Measurements from ENCODE around the gene GSTT2B. TPM values are rescaled to one million over a fixed set of nuclear protein-coding genes. Genes with fewer than 3 reads are reported as not detected.
"Not testable (repeated sequence)": the region's sequence is repeated elsewhere in the genome, so short reads cannot be mapped to it uniquely, and the experiment has no call there.

GSTT2B gene
- total RNA-seq, 1 donor from 2014 or later: 9.8 TPM

DNA sequence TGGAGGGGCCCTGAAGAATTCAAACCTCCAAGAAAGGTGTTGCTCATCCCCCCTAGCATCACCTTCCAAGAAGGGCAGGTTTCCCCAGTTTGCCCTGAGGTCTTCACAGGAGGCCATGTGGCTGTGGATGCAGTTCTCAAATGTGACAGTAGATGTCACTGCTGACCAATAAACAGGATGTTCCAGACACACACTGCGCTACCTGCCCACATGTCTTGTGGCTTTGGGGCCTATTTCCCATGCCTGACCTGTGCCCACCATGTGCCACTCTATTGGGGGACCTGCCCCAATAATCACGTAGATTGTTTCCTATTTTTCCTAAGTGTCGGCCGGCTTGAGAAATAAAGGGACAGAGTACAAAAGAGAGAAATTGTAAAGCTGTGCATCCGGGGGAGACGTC is 23.4 kb upstream of the GSTT2B start:
- ATAC-seq: peak; percentile 56
- TF ChIP-seq, protein P1, sequence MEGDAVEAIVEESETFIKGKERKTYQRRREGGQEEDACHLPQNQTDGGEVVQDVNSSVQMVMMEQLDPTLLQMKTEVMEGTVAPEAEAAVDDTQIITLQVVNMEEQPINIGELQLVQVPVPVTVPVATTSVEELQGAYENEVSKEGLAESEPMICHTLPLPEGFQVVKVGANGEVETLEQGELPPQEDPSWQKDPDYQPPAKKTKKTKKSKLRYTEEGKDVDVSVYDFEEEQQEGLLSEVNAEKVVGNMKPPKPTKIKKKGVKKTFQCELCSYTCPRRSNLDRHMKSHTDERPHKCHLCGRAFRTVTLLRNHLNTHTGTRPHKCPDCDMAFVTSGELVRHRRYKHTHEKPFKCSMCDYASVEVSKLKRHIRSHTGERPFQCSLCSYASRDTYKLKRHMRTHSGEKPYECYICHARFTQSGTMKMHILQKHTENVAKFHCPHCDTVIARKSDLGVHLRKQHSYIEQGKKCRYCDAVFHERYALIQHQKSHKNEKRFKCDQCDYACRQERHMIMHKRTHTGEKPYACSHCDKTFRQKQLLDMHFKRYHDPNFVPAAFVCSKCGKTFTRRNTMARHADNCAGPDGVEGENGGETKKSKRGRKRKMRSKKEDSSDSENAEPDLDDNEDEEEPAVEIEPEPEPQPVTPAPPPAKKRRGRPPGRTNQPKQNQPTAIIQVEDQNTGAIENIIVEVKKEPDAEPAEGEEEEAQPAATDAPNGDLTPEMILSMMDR (IDR thresholded peaks at IDR 0.05): peak; percentile 68
- H3K4me1 ChIP-seq: no peaks in the 10 kb centered on the region

DNA sequence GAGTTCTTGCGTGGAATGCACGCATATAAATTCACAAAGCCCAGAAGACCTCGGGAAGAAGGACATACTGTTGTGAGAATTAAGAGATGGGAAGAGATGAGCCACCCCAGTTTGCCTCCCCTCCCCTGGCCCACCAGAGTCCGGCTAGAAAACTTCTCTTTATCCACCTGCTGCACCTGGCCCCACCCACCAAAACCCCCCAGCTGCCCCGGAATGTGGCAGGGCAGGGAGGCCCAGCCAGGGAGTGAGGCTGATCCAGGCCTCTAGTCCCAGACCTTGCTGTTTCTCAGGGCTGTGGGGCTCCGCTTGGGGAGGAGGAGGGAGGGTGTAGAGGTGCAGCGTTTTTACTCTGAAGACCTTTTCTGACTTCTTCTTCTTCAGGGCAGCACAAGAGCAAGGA is 19.6 kb upstream of the GSTT2B start:
- H3K27ac ChIP-seq; H3K4me1 ChIP-seq; H3K36me3 ChIP-seq; ATAC-seq; intact Hi-C loops (cut with DNase I); H3K9me3 ChIP-seq; H3K27me3 ChIP-seq; H3K4me3 ChIP-seq: not testable (repeated sequence)
- peak; percentile 59 for DNase-seq

More for the DNA sequence above, 23.4 kb upstream of the GSTT2B start:
- H3K9me3 ChIP-seq: no peaks in the 10 kb centered on the region
- peak; percentile 42 for DNase-seq
- intact Hi-C loops (cut with DNase I): no loop called here
- H3K27me3 ChIP-seq: no peaks in the 10 kb centered on the region
- no peak overlapping the region for H3K4me3 ChIP-seq
- no peak overlapping the region for H3K27ac ChIP-seq
- no peaks in the 10 kb centered on the region for H3K36me3 ChIP-seq

DNA sequence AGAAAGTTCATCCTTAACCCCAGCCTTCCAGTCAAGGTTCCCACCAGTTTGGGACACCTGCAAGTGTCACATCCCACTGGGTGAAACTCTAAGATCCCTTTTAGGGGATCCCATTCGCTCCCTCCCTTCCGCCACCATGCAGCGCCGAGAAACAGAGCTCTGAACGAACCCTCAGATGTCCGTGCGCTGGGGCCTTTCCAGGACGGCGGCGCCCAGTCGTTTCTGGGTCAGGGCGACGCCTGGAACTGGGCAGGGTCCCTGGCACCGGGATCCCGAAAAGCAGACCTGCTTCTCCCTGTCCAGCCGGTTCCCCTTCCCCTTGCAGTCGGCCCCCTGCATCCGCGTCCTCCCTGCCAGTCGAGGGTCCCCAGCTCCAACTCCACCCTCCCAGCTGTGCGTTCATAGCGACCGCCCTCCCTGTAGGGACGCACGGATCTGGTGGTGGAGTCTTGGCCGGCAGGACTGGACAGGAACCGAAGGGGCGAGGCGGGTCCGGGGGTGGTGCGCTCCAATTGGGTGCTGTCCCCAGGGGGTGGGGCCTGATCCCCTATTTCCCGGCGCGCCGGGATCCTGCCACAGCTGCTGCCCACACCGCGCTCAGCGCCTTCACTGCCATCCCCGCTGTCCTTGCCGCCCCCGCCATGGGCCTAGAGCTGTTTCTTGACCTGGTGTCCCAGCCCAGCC is 18.7 kb upstream of the GSTT2B start, which contains the start of gene GSTT2:
Gene GSTT2, plus strand, starts transcription at position 578 of the 684 bp plus-strand sequence.
- H3K27ac ChIP-seq; H3K27me3 ChIP-seq; intact Hi-C loops (cut with DNase I); H3K9me3 ChIP-seq; DNase-seq; H3K36me3 ChIP-seq; H3K4me1 ChIP-seq; H3K4me3 ChIP-seq: not testable (repeated sequence)
- ATAC-seq: peak; percentile 95

DNA sequence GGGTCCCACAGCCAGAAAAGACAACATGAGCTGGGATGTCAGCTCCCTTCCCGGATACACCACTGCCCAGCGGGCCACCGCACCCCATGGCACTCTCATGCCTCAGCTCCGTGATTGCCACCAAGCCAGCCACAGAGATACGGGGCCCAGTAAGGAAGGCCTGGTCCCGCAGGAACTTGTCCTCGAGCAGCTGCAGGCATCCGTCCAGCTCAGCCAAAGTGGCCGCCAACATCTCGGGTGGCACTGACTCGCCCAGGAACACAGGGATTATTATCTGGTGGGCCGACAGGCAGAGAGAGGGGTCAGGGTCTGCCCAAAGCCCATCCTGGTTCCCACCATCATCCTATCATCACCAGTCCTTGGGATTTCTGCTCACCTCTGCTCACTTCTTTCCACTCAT is 16.3 kb upstream of the GSTT2B start:
- H3K4me1 ChIP-seq; ATAC-seq; H3K27me3 ChIP-seq; H3K9me3 ChIP-seq; H3K36me3 ChIP-seq; intact Hi-C loops (cut with DNase I); H3K27ac ChIP-seq; H3K4me3 ChIP-seq: not testable (repeated sequence)
- DNase-seq: peak; percentile 62

DNA sequence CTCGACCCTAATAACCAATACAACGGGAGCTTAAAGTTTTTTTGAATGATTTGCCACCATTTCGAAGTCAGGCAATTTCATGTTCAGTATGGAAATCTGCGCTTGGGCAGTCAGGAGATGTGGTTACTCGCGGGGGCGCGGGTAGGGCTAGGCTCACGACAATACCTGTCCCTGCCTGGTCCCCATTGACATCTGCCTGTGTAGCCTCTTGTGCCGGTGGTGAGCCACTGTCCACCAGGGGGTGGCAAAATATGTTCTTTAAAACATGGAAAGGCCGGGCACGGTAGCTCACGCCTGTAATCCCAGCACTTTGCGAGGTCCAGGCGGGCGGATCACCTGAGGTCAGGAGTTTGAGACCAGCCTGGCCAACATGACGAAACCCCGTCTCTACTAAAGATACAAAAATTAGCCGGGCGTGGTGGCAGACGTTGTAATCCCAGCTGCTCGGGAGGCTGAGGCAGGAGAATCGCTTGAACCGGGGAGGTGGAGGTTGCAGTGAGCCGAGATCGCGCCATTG is 13.9 kb upstream of the GSTT2B start:
- ATAC-seq: peak; percentile 54

DNA sequence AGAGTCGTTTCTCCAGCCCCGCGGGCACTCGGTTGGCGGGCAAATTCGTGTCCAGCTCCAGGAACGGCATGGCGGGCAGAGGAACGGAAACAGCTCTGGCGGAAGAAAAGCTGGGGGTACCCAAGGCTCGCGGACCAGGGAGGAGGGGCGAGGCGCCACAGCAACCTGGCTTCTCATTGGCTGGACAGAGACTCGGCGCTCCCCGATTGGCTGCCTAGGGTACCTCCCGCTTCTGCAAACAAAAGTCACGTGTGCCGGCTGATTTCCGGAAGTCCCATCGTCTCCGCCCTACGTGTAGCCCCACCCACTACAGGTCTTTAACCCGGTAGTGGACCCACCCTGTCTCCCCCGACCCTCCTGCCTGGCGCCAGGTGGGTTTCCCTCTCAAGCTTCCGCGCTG is 13.3 kb upstream of the GSTT2B start, which contains the start of gene DDT:
Gene DDT, minus strand, starts transcription at position 97 of the 400 bp plus-strand sequence. Its CDS starts 27 bp downstream, at position 70.
- intact Hi-C loops (cut with DNase I); DNase-seq; H3K4me3 ChIP-seq; H3K27me3 ChIP-seq; H3K27ac ChIP-seq; H3K9me3 ChIP-seq; H3K4me1 ChIP-seq: not testable (repeated sequence)
- peak; percentile 98 for ATAC-seq
- peaks cover 25% of the 10 kb centered on the region for H3K36me3 ChIP-seq

More for the DNA sequence above, 13.9 kb upstream of the GSTT2B start:
- H3K4me3 ChIP-seq; H3K27me3 ChIP-seq; H3K27ac ChIP-seq; H3K9me3 ChIP-seq; H3K4me1 ChIP-seq; intact Hi-C loops (cut with DNase I): not testable (repeated sequence)
- H3K36me3 ChIP-seq: peaks cover 21% of the 10 kb centered on the region
- peak; percentile 72 for DNase-seq

DNA sequence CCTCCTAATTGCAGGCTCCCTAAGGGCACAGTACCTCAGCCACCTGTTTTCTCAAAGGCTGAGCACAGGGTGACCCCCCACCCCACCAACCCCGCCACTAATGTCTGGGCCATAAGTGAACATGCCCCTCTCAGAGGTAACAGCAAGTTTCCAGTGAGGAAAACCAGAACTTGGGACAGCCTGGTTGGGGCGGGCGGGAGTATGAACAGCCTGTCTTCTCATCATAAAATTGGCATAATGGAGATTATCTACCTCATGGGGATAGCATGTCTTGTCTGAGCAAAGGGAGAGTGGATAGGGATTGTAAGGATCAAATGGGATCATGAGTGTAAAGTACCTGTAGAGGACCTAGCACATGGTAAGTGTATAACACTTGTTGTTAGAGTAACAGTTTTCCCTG is 10.9 kb upstream of the GSTT2B start:
- H3K27me3 ChIP-seq; ATAC-seq; intact Hi-C loops (cut with DNase I): not testable (repeated sequence)

DNA sequence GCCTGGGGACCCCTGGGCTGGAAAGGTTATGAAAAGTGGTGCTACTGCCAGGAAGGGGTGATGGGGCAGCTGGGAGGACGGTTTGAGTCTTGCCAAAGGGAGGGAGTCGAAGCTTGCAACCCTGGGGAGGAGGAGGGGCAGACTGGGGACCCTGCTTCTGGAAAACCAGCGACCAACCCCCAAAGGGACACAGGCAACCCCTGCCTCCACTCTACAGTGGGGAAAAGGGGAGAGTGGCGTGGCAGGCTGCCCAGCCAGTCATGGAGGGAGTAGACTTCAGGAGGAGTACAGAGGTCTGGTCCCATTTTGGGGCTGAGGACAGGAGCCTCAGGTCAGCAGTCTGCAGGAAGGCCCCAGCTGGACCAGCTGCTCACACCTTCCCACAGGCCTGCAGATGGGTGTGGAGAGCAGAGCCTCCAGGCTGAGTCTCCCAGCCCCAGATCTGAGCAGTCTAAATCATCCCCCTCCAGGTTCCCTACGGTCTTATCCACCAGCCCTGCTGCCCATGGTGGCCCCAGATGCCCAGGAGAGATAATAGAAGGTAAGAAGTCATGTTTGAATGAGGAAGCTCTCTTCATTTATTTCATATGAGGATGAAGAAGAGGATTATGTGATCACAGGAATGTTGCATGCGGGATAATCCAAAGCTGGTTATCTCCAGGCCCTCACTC is 10.0 kb upstream of the GSTT2B start:
- H3K27me3 ChIP-seq: no peaks in the 10 kb centered on the region
- H3K27ac ChIP-seq: no peak overlapping the region
- H3K4me3 ChIP-seq: no peak overlapping the region
- peaks cover 28% of the 10 kb centered on the region for H3K36me3 ChIP-seq
- DNase-seq (peak; percentile 57), ATAC-seq (no peak)
- TF ChIP-seq, protein P1 (IDR thresholded peaks at IDR 0.05): no peak
- intact Hi-C loops (cut with DNase I): no loop called here
- no peaks in the 10 kb centered on the region for H3K4me1 ChIP-seq
- H3K9me3 ChIP-seq: no peaks in the 10 kb centered on the region

More for the DNA sequence above, 10.9 kb upstream of the GSTT2B start:
- not testable (repeated sequence) for H3K9me3 ChIP-seq, H3K4me3 ChIP-seq, H3K27ac ChIP-seq, H3K4me1 ChIP-seq
- peak; percentile 16 for DNase-seq
- peaks cover 28% of the 10 kb centered on the region for H3K36me3 ChIP-seq
